GM12878 (cell line): ENCODE measurements around the gene DNAAF5. TPM values are rescaled to one million over a fixed set of nuclear protein-coding genes. Genes with fewer than 3 reads are reported as not detected.

Experiments
- ATAC-seq: fragments of 200-7000 bp; cut with Tn5 transposase; 3 replicates; pipeline ENCODE4 v1.9.1; 2020; ENCODE audit warnings: mild to moderate bottlenecking, moderate library complexity
- BruUV-seq: library from RNA; stranded (reverse); fragments of 400-500 nt; replicated peaks from 2 replicates; lab custom pipeline; 2021; lab: Mats Ljungman, UMichigan
- CTCF ChIA-PET: fragments of 300-600 bp; sonication (Branson Sonifier 250); formaldehyde crosslinking; extraction: SDS; loops from one replicate; lab custom pipeline; 2021; ENCODE audit warnings: inconsistent platforms; lab: Yijun Ruan, JAX
- POLR2A ChIA-PET: fragments of 350-600 bp; formaldehyde crosslinking; extraction: SDS; loops from one replicate; lab custom pipeline; 2021; ENCODE audit warnings: inconsistent platforms; lab: Charles Lee
- RAD21 ChIA-PET: fragments of 300-600 bp; sonication (Branson Sonifier 250); formaldehyde crosslinking; loops from one replicate; lab custom pipeline; 2023; ENCODE audit warnings: antibody characterized with exemption; ENCODE audit not compliant: unreplicated experiment; lab: Charles Lee
- SMC1A ChIA-PET: fragments of 300-600 bp; sonication (Branson Sonifier 250); formaldehyde crosslinking; loops from one replicate; lab custom pipeline; 2023; ENCODE audit not compliant: unreplicated experiment, uncharacterized antibody; lab: Charles Lee
- DNase-seq: peaks from one replicate; pipeline ENCODE4 v3.0.0-alpha.2; 2011; ENCODE audit warnings: low read depth, low spot score
- FAIRE-seq: peaks from 3 replicates; lab custom pipeline; 2011; peaks lifted over from hg19 to GRCh38; lab: Jason Lieb, UNC
- H2AFZ ChIP-seq: 2 replicates; pipeline ENCODE4 v1.6.0; 2011; ENCODE audit warnings: low read depth, low read length, control low read depth; ENCODE audit not compliant: control insufficient read depth
- H3K27ac ChIP-seq: 2 replicates; pipeline ENCODE4 v1.5.1; 2011; ENCODE audit warnings: control low read depth; ENCODE audit not compliant: control insufficient read depth, insufficient read depth
- H3K27me3 ChIP-seq, 2 experiments: replicated peaks in 1 of 2; 2 replicates each; pipeline versions ENCODE4 v1.6.0 to v1.6.1; 2011; ENCODE audit warnings: low read length in 1 of 2; ENCODE audit not compliant: control insufficient read depth in 2 of 2, insufficient read depth in 2 of 2
- H3K36me3 ChIP-seq, 2 experiments: 2 replicates each; pipeline ENCODE4 v1.5.1; 2011; ENCODE audit warnings: low read length in 1 of 2; ENCODE audit not compliant: control insufficient read depth in 2 of 2, insufficient read depth in 2 of 2
- H3K4me1 ChIP-seq: 2 replicates; pipeline ENCODE4 v1.6.1; 2011; ENCODE audit warnings: mild to moderate bottlenecking, low read length, moderate library complexity, mixed read lengths; ENCODE audit not compliant: control insufficient read depth, insufficient read depth
- H3K4me2 ChIP-seq: 2 replicates; pipeline ENCODE4 v1.6.0; 2011; ENCODE audit warnings: control low read depth; ENCODE audit not compliant: control insufficient read depth, insufficient read depth
- H3K4me3 ChIP-seq: fragments of 200-600 bp; sonication (generic); 2 replicates; pipeline ENCODE4 v1.5.1; 2016
- H3K79me2 ChIP-seq: 2 replicates; pipeline ENCODE4 v1.6.0; 2011; ENCODE audit warnings: low read length; ENCODE audit not compliant: control insufficient read depth, insufficient read depth
- H3K9ac ChIP-seq: 2 replicates; pipeline ENCODE4 v1.8.0; 2011; ENCODE audit warnings: low read length, control low read depth, mixed read lengths; ENCODE audit not compliant: control insufficient read depth, insufficient read depth
- H3K9me3 ChIP-seq: replicated peaks from 3 replicates; pipeline ENCODE4 v1.5.1; 2011; ENCODE audit warnings: mild to moderate bottlenecking, low read length; ENCODE audit not compliant: control insufficient read depth, insufficient read depth
- H4K20me1 ChIP-seq: 2 replicates; pipeline ENCODE4 v1.6.0; 2011; ENCODE audit not compliant: control insufficient read depth, insufficient read depth
- CEBPZ ChIP-seq: fragments of 150-350 bp; IDR thresholded peaks from 2 replicates; pipeline ENCODE4 v1.6.1; 2016; ENCODE audit warnings: low read depth, low read length
- FOXM1 ChIP-seq: IDR thresholded peaks from 2 replicates; pipeline ENCODE4 v1.6.1; 2012; ENCODE audit warnings: low read depth, mild to moderate bottlenecking, inconsistent platforms, low read length, moderate library complexity
- HDAC2 ChIP-seq: fragments of 200-600 bp; sonication (generic); IDR thresholded peaks from 2 replicates; pipeline ENCODE4 v1.6.1; 2017
- HDAC6 ChIP-seq: fragments of 200-600 bp; sonication (generic); IDR thresholded peaks from one replicate; pipeline ENCODE4 v1.8.0; 2017; ENCODE audit warnings: antibody characterized with exemption; ENCODE audit not compliant: unreplicated experiment
- KAT2A ChIP-seq: conservative IDR thresholded peaks from 2 replicates; pipeline ENCODE4 v1.6.1; 2011; ENCODE audit warnings: low read depth, low read length; ENCODE audit not compliant: control insufficient read depth
- KDM1A ChIP-seq: fragments of 200-600 bp; sonication (generic); IDR thresholded peaks from 2 replicates; pipeline ENCODE4 v1.6.1; 2016; ENCODE audit warnings: borderline replicate concordance
- MLLT1 ChIP-seq: fragments of 450-650 bp; IDR thresholded peaks from 2 replicates; pipeline ENCODE4 v1.6.1; 2016; ENCODE audit warnings: mild to moderate bottlenecking
- MTA2 ChIP-seq: fragments of 450-650 bp; IDR thresholded peaks from 2 replicates; pipeline ENCODE4 v1.6.1; 2016; ENCODE audit warnings: low read depth, mild to moderate bottlenecking, moderate library complexity
- MXI1 ChIP-seq: fragments of 150-350 bp; IDR thresholded peaks from 2 replicates; pipeline ENCODE4 v1.6.1; 2011; ENCODE audit warnings: low read depth, mild to moderate bottlenecking, inconsistent platforms, low read length, improper control_type of control experiment
- MYC ChIP-seq: IDR thresholded peaks from 2 replicates; pipeline ENCODE4 v1.6.1; 2011; ENCODE audit warnings: mild to moderate bottlenecking, low read length, moderate library complexity, inconsistent platforms; ENCODE audit not compliant: insufficient read depth, insufficient replicate concordance, insufficient read length, severe bottlenecking
- NFIC ChIP-seq: IDR thresholded peaks from 2 replicates; pipeline ENCODE4 v1.6.1; 2012; ENCODE audit warnings: low read depth, mild to moderate bottlenecking, inconsistent platforms, low read length, moderate library complexity
- RAD51 ChIP-seq: fragments of 450-650 bp; IDR thresholded peaks from 2 replicates; pipeline ENCODE4 v1.6.1; 2016; ENCODE audit warnings: moderate library complexity, mild to moderate bottlenecking, inconsistent platforms
- SMAD5 ChIP-seq: IDR thresholded peaks from 2 replicates; pipeline ENCODE4 v1.6.1; 2016; ENCODE audit warnings: antibody characterized with exemption, low read depth
- SRF ChIP-seq, 2 experiments: IDR thresholded peaks; 2 replicates each; pipeline ENCODE4 v1.6.1; 2011; ENCODE audit warnings: low read depth in 2 of 2, low read length in 2 of 2, mild to moderate bottlenecking in 1 of 2, moderate library complexity in 1 of 2
- TARDBP ChIP-seq: IDR thresholded peaks from 2 replicates; pipeline ENCODE4 v1.6.1; 2016; ENCODE audit warnings: borderline replicate concordance
- TBL1XR1 ChIP-seq: IDR thresholded peaks from 2 replicates; pipeline ENCODE4 v1.6.1; 2012; ENCODE audit warnings: low read depth, low read length, improper control_type of control experiment
- YY1 ChIP-seq: IDR thresholded peaks from 2 replicates; pipeline ENCODE4 v1.6.1; 2011; ENCODE audit warnings: low read depth, mild to moderate bottlenecking, low read length
- ZNF217 ChIP-seq: fragments of 450-650 bp; IDR thresholded peaks from 2 replicates; pipeline ENCODE4 v1.6.1; 2017; ENCODE audit warnings: antibody characterized with exemption, mild to moderate bottlenecking
- ZNF274 ChIP-seq: IDR thresholded peaks from one replicate; pipeline ENCODE4 v1.8.0; 2011; ENCODE audit not compliant: insufficient read length, insufficient read depth
- WGBS: methylation state at CpG from one replicate; pipeline ENCODE4 v1.1.6; 2016; ENCODE audit warnings: low lambda C conversion rate; ENCODE audit not compliant: insufficient replicate concordance, insufficient coverage; ENCODE audit errors: missing lambda C conversion rate; 5-methylcytosine and 5-hydroxymethylcytosine counted together
- in situ Hi-C: fragments of 300-500 bp; cut with MboI; formaldehyde crosslinking; loops from 9 replicates; pipeline ENCODE4 v1.14.3; 2018; ENCODE audit warnings: mixed read lengths
- intact Hi-C: fragments of 100-400 bp; cut with micrococcal nuclease; formaldehyde crosslinking; loops from one replicate; pipeline ENCODE4 v1.14.2; 2022; ENCODE audit not compliant: unreplicated experiment
- polyA plus RNA-seq, 11 experiments: library from polyadenylated mRNA; depleted of rRNA in 4 of 11; unstranded in 6 of 11; stranded (reverse) in 5 of 11; fragments of >200 nt; fragmentation: Nextera tagmentation in 4 of 11; fragmentation: Illumina TruSeq in 1 of 11; extraction: Ambion mirVana in 4 of 11; extraction: Trizol in 1 of 11; gene quantifications; 1 replicate in 1 of 11; 2 replicates in 10 of 11; pipeline versions ENCODE4 v1.2.1 to v1.2.3, GENCODE V29; 2011 to 2016; ENCODE audit warnings: inconsistent platforms in 2 of 11, missing spikeins in 2 of 11, low read depth in 1 of 11
- total RNA-seq, 4 experiments: library from RNA; depleted of rRNA in 3 of 4; stranded (reverse); fragments of >200 nt in 3 of 4; fragmentation: Illumina TruSeq in 1 of 4; extraction: Trizol in 1 of 4; gene quantifications; 2 replicates each; pipeline versions ENCODE4 v1.2.1 to v1.2.3, GENCODE V29; 2013 to 2021

The DNAAF5 gene
- total and polyA plus RNA-seq, 10 of the 15 experiments (the other 5 are each of a cell fraction or from before 2014, with no cell fraction given), result 1.8 to 38.3 (median 9.2) TPM

- TF ChIP-seq CEBPZ (no peak), MXI1 (no peak), RAD51 (no peak), ZNF274 (no peak), FOXM1 (no peak)
These were observed 41.6 kb downstream of the DNAAF5 start (continued) for GRCh38 chr7:767941-768731.

- H3K9me3 ChIP-seq, result no peaks in the 10 kb centered on the region
- H3K27ac ChIP-seq, result no peak overlapping the region
- no peak overlapping the region for H3K9ac ChIP-seq
- no peak overlapping the region for H3K4me3 ChIP-seq
- no peaks in the 10 kb centered on the region for H3K27me3 ChIP-seq
- no peak for DNase-seq
- peaks cover 9 to 12% of the 10 kb centered on the region in 2 experiments; a peak in 3 of 4 replicates for H3K36me3 ChIP-seq
- no peak for ATAC-seq
- no peaks in the 10 kb centered on the region for H3K4me1 ChIP-seq
- no peak overlapping the region for H2AFZ ChIP-seq
- POLR2A ChIA-PET, result no interaction called here
- H4K20me1 ChIP-seq, result no peaks in the 10 kb centered on the region
- CTCF ChIA-PET, result no interaction called here
- BruUV-seq, result no TSS peak
- in situ Hi-C loops (no loop called here), intact Hi-C loops (no loop called here)
- no peak for FAIRE-seq
- 96% methylated on average over 32 of the region's 36 CpGs for WGBS
- RAD21 ChIA-PET, result no interaction called here
- H3K4me2 ChIP-seq, result no peak overlapping the region
- no peaks in the 10 kb centered on the region for H3K79me2 ChIP-seq
- SMC1A ChIA-PET, result no interaction called here
- TF ChIP-seq TBL1XR1, result no peak
- TF ChIP-seq HDAC6, result no peak
- TF ChIP-seq KDM1A, result no peak
- TF ChIP-seq HDAC2, result no peak
- no peak for TF ChIP-seq ZNF274
- no peak for TF ChIP-seq NFIC
- no peak for TF ChIP-seq SRF (IDR thresholded peaks at IDR 0.05; ENCODE audit: low read depth in 2 of 2, low read length in 2 of 2)
- no peak for TF ChIP-seq SMAD5
- no peak for TF ChIP-seq TARDBP
- TF ChIP-seq MLLT1, result no peak
- TF ChIP-seq ZNF217, result no peak
- TF ChIP-seq YY1, result no peak
- no peak for TF ChIP-seq KAT2A
- TF ChIP-seq MTA2, result no peak
- TF ChIP-seq MYC, result no peak
These were observed 42.5 kb downstream of the DNAAF5 start for GRCh38 chr7:768881-769504.
